ENCODE data around the gene HNRNPUL2. TPM values are rescaled to one million over a fixed set of nuclear protein-coding genes. Genes with fewer than 3 reads are reported as not detected.

The HNRNPUL2 gene
- total RNA-seq, 1 experiment from 2014 or later = 62.9 TPM

- H3K27me3 ChIP-seq (replicated peaks; ENCODE audit: control insufficient read depth, insufficient read depth, low read length) = no peaks in the 10 kb centered on the region
- BruUV-seq (replicated peaks) = no TSS peak
- POLR2A ChIA-PET = interaction anchor here (1.0 kb wide), 1 partner anchor 19 kb away, joined by 4 read pairs; the partner anchor contains the start of gene TTC9C
- peaks cover 26% of the 10 kb centered on the region for H3K4me1 ChIP-seq
- no peak for TF ChIP-seq CTCF (IDR thresholded peaks at IDR 0.05; ENCODE audit: insufficient read depth in 1 of 2, low read depth in 1 of 2, low read length in 1 of 2, severe bottlenecking in 1 of 2, unreplicated experiment in 1 of 2)
- no peak overlapping the region for H3K27ac Mint-ChIP-seq (ENCODE audit: unreplicated experiment)
- H3K27me3 Mint-ChIP-seq (ENCODE audit: insufficient read depth, unreplicated experiment) = no peaks in the 10 kb centered on the region
- no peak overlapping the region for H3K4me3 Mint-ChIP-seq (ENCODE audit: unreplicated experiment)
- no peak for DNase-seq
- peaks cover 94% of the 10 kb centered on the region for H3K36me3 Mint-ChIP-seq (ENCODE audit: insufficient read depth, unreplicated experiment)
- CTCF ChIA-PET = no interaction called here
- H3K9me3 ChIP-seq = no peaks in the 10 kb centered on the region
- 0 out of 2 replicates have a peak, but pooled peaks cover 3% of the 10 kb centered on the region for H3K36me3 ChIP-seq (ENCODE audit: control insufficient read depth, insufficient read depth, low read length)
- no peak overlapping the region for H3K4me3 ChIP-seq (ENCODE audit: low read depth, low read length)
- H3K9me3 Mint-ChIP-seq (ENCODE audit: unreplicated experiment) = no peaks in the 10 kb centered on the region
- peaks cover 33% of the 10 kb centered on the region for H3K4me1 Mint-ChIP-seq (ENCODE audit: low read depth, unreplicated experiment)
- intact Hi-C loops (cut with micrococcal nuclease; ENCODE audit: unreplicated experiment) = no loop called here
Measured at GRCh38 chr11:62709247-62710000, 17.8 kb downstream of the HNRNPUL2 start.

GRCh38 chr11:62708793-62709192 lies 18.5 kb downstream of the HNRNPUL2 start:
- CTCF ChIA-PET = no interaction called here
- peaks cover 87% of the 10 kb centered on the region for H3K36me3 Mint-ChIP-seq (ENCODE audit: insufficient read depth, unreplicated experiment)

GRCh38 chr11:62708392-62708791 lies 18.9 kb downstream of the HNRNPUL2 start:
- POLR2A ChIA-PET = interaction anchor here (1.0 kb wide), 1 partner anchor 20 kb away, joined by 4 read pairs; the partner anchor contains the start of gene TTC9C
- 0 out of 2 replicates have a peak, but pooled peaks cover 3% of the 10 kb centered on the region for H3K36me3 ChIP-seq (ENCODE audit: control insufficient read depth, insufficient read depth, low read length)

More at GRCh38 chr11:62708793-62709192, 18.5 kb downstream of the HNRNPUL2 start:
- Mint-ChIP-seq H3K4me1 (ENCODE audit: low read depth, unreplicated experiment) (peaks cover 27% of the 10 kb centered on the region), H3K9me3 (ENCODE audit: unreplicated experiment) (no peaks in the 10 kb centered on the region), H3K27me3 (ENCODE audit: insufficient read depth, unreplicated experiment) (no peaks in the 10 kb centered on the region), H3K4me3 (ENCODE audit: unreplicated experiment) (no peak overlapping the region), H3K27ac (ENCODE audit: unreplicated experiment) (no peak overlapping the region)
- DNase-seq = no peak
- TF ChIP-seq CTCF (IDR thresholded peaks at IDR 0.05; ENCODE audit: insufficient read depth in 1 of 2, low read depth in 1 of 2, low read length in 1 of 2, severe bottlenecking in 1 of 2, unreplicated experiment in 1 of 2) = no peak
- Histone ChIP-seq H3K4me3 (ENCODE audit: low read depth, low read length) (no peak overlapping the region), H3K36me3 (ENCODE audit: control insufficient read depth, insufficient read depth, low read length) (0 out of 2 replicates have a peak, but pooled peaks cover 3% of the 10 kb centered on the region), H3K9me3 (no peaks in the 10 kb centered on the region), H3K27me3 (replicated peaks; ENCODE audit: control insufficient read depth, insufficient read depth, low read length) (no peaks in the 10 kb centered on the region), H3K4me1 (peaks cover 23% of the 10 kb centered on the region)
- BruUV-seq (replicated peaks) = no TSS peak
- intact Hi-C loops (cut with micrococcal nuclease; ENCODE audit: unreplicated experiment) = no loop called here
- POLR2A ChIA-PET = interaction anchor here (1.0 kb wide), 1 partner anchor 19 kb away, joined by 4 read pairs; the partner anchor contains the start of gene TTC9C

More at GRCh38 chr11:62708392-62708791, 18.9 kb downstream of the HNRNPUL2 start:
- Mint-ChIP-seq H3K36me3 (ENCODE audit: insufficient read depth, unreplicated experiment) (peaks cover 83% of the 10 kb centered on the region), H3K9me3 (ENCODE audit: unreplicated experiment) (no peaks in the 10 kb centered on the region), H3K4me3 (ENCODE audit: unreplicated experiment) (no peak overlapping the region), H3K27ac (ENCODE audit: unreplicated experiment) (peak overlapping the region; percentile 97), H3K27me3 (ENCODE audit: insufficient read depth, unreplicated experiment) (no peaks in the 10 kb centered on the region), H3K4me1 (ENCODE audit: low read depth, unreplicated experiment) (peaks cover 23% of the 10 kb centered on the region)
- intact Hi-C loops (cut with micrococcal nuclease; ENCODE audit: unreplicated experiment) = no loop called here
- peaks cover 18% of the 10 kb centered on the region for H3K4me1 ChIP-seq
- H3K4me3 ChIP-seq (ENCODE audit: low read depth, low read length) = no peak overlapping the region
- DNase-seq = no peak
- no peaks in the 10 kb centered on the region for H3K9me3 ChIP-seq
- no peak for TF ChIP-seq CTCF (IDR thresholded peaks at IDR 0.05; ENCODE audit: insufficient read depth in 1 of 2, low read depth in 1 of 2, low read length in 1 of 2, severe bottlenecking in 1 of 2, unreplicated experiment in 1 of 2)
- no TSS peak for BruUV-seq (replicated peaks)
- CTCF ChIA-PET = interaction anchor here (0.5 kb wide), 1 partner anchor 36 kb away, joined by 3 read pairs; no protein-coding TSS in a partner anchor
- H3K27me3 ChIP-seq (replicated peaks; ENCODE audit: control insufficient read depth, insufficient read depth, low read length) = no peaks in the 10 kb centered on the region
